Measurements from ENCODE around the gene TCF4. TPM values are rescaled to one million over a fixed set of nuclear protein-coding genes. Genes with fewer than 3 reads are reported as not detected.
A peak's percentile ranks its signal among the peaks of the same experiment; 100 is the strongest.

Gene TCF4
- total RNA-seq, 4 donors from 2014 or later: 114 to 190 (median 132) TPM

GRCh38 chr18:55214534-55214933 is 373.5 kb downstream of the TCF4 start:
- DNase-seq: no peak
- Histone ChIP-seq H3K27ac (no peak overlapping the region), H3K4me3 (replicated peaks in 1 of 3) (no peak overlapping the region), H3K9me3 (no peaks in the 10 kb centered on the region), H3K4me1 (peaks cover 0 to 8% of the 10 kb centered on the region in 2 donors), H3K36me3 (no peaks in the 10 kb centered on the region), H3K27me3 (no peaks in the 10 kb centered on the region)
- WGBS, 2 donors: 39 to 65% methylated on average over 2 of the region's 2 CpGs
- TF ChIP-seq POLR2A (IDR thresholded peaks at IDR 0.05): no peak
- TF ChIP-seq, protein P1, sequence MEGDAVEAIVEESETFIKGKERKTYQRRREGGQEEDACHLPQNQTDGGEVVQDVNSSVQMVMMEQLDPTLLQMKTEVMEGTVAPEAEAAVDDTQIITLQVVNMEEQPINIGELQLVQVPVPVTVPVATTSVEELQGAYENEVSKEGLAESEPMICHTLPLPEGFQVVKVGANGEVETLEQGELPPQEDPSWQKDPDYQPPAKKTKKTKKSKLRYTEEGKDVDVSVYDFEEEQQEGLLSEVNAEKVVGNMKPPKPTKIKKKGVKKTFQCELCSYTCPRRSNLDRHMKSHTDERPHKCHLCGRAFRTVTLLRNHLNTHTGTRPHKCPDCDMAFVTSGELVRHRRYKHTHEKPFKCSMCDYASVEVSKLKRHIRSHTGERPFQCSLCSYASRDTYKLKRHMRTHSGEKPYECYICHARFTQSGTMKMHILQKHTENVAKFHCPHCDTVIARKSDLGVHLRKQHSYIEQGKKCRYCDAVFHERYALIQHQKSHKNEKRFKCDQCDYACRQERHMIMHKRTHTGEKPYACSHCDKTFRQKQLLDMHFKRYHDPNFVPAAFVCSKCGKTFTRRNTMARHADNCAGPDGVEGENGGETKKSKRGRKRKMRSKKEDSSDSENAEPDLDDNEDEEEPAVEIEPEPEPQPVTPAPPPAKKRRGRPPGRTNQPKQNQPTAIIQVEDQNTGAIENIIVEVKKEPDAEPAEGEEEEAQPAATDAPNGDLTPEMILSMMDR (IDR thresholded peaks at IDR 0.05): no peak
- intact Hi-C loops (cut with DNase I): no loop called here

DNA sequence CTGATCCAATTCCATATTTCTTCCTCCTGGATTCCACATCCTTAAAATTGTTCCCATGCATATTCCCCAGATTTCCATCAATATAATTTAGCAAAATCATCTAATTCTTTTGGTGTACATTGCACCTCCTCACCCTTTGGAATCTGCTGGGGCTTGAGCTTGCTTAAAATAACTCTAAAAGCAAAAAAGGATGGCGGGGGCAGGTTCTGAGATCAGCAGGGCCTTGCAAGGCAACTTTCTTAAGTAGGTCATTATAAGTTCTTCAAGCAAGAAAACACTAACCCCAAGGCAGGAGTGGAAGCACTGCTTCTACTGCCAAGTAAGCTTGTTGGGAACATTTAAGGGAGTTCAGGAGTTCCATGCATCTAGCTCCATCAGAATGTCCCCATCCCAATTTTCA is 374.4 kb downstream of the TCF4 start:
- Histone ChIP-seq H3K4me1 (peaks cover 0 to 8% of the 10 kb centered on the region in 2 donors), H3K36me3 (no peaks in the 10 kb centered on the region), H3K27me3 (no peaks in the 10 kb centered on the region), H3K4me3 (replicated peaks in 1 of 3) (no peak overlapping the region), H3K27ac (no peak overlapping the region), H3K9me3 (no peaks in the 10 kb centered on the region)
- peak; percentile 10 to 18 for DNase-seq
- no peak for TF ChIP-seq POLR2A (IDR thresholded peaks at IDR 0.05)
- TF ChIP-seq, protein P1 (IDR thresholded peaks at IDR 0.05): no peak
- intact Hi-C loops (cut with DNase I): no loop called here
- WGBS, 2 donors: 52 to 61% methylated on average over 1 of the region's 1 CpG

GRCh38 chr18:55206927-55207326 is 381.1 kb downstream of the TCF4 start:
- intact Hi-C loops (cut with DNase I): no loop called here
- DNase-seq: no peak
- TF ChIP-seq, protein P1 (IDR thresholded peaks at IDR 0.05): no peak
- no peak for TF ChIP-seq POLR2A (IDR thresholded peaks at IDR 0.05)
- H3K9me3 ChIP-seq: no peaks in the 10 kb centered on the region
- no peaks in the 10 kb centered on the region for H3K27me3 ChIP-seq
- 90 to 94% methylated on average over 2 of the region's 2 CpGs for WGBS, 2 donors
- H3K4me1 ChIP-seq: no peaks in the 10 kb centered on the region
- no peak overlapping the region for H3K4me3 ChIP-seq (replicated peaks in 1 of 3)
- H3K36me3 ChIP-seq: no peaks in the 10 kb centered on the region
- H3K27ac ChIP-seq: no peak overlapping the region

- TF ChIP-seq, protein P1 (IDR thresholded peaks at IDR 0.05): no peak
- H3K27ac ChIP-seq: no peak overlapping the region
- H3K9me3 ChIP-seq: no peaks in the 10 kb centered on the region
- no peak for DNase-seq
- no peaks in the 10 kb centered on the region for H3K27me3 ChIP-seq
- WGBS, 2 donors: 94 to 100% methylated on average over 2 of the region's 2 CpGs
- intact Hi-C loops (cut with DNase I): no loop called here
- no peak overlapping the region for H3K4me3 ChIP-seq (replicated peaks in 1 of 3)
- H3K4me1 ChIP-seq: no peaks in the 10 kb centered on the region
- H3K36me3 ChIP-seq: no peaks in the 10 kb centered on the region
Observed at GRCh38 chr18:55202232-55202917, 385.6 kb downstream of the TCF4 start.

GRCh38 chr18:55199291-55199963 is 388.6 kb downstream of the TCF4 start:
- DNase-seq: no peak
- 73 to 76% methylated on average over 7 of the region's 7 CpGs for WGBS, 2 donors
- TF ChIP-seq, protein P1 (IDR thresholded peaks at IDR 0.05): no peak
- TF ChIP-seq POLR2A (IDR thresholded peaks at IDR 0.05): no peak
- H3K27ac ChIP-seq: no peak overlapping the region
- H3K9me3 ChIP-seq: no peaks in the 10 kb centered on the region
- no peaks in the 10 kb centered on the region for H3K27me3 ChIP-seq
- intact Hi-C loops (cut with DNase I): no loop called here
- no peak overlapping the region for H3K4me3 ChIP-seq (replicated peaks in 1 of 3)
- no peaks in the 10 kb centered on the region for H3K36me3 ChIP-seq
- no peaks in the 10 kb centered on the region for H3K4me1 ChIP-seq
